HepG2 (cell line): ENCODE data around the gene ANO9. TPM values are rescaled to one million over a fixed set of nuclear protein-coding genes. Genes with fewer than 3 reads are reported as not detected.
A peak's percentile ranks its signal among the peaks of the same experiment; 100 is the strongest.

Source experiments
- ADNP ChIP-seq: sonication (generic); formaldehyde crosslinking; IDR thresholded peaks from 2 replicates; pipeline ENCODE4 v1.4.0; 2020; ENCODE audit warnings: missing genetic modification reagents
- AGO2 ChIP-seq: fragments of 200-400 bp; formaldehyde crosslinking; optimal IDR thresholded peaks from 2 replicates; pipeline ENCODE3; 2017; ENCODE audit warnings: mild to moderate bottlenecking, low read depth, low read length, moderate library complexity
- EZH2 ChIP-seq: conservative IDR thresholded peaks from 2 replicates; pipeline ENCODE4 v1.6.1; 2012; ENCODE audit warnings: mild to moderate bottlenecking, low read depth, low read length, moderate library complexity
- HDAC2 ChIP-seq: sonication (generic); formaldehyde crosslinking; IDR thresholded peaks from 2 replicates; pipeline ENCODE4 v1.4.0; 2020; ENCODE audit warnings: missing genetic modification reagents
- HDAC6 ChIP-seq: fragments of 200-600 bp; sonication (generic); IDR thresholded peaks from 2 replicates; pipeline ENCODE4 v1.7.0; 2017; ENCODE audit warnings: mild to moderate bottlenecking, antibody characterized with exemption, low read length, low read depth
- KDM5B ChIP-seq: sonication (generic); formaldehyde crosslinking; IDR thresholded peaks from 2 replicates; pipeline ENCODE4 v1.4.0; 2020; ENCODE audit warnings: missing genetic modification reagents, mild to moderate bottlenecking, borderline replicate concordance
- NONO ChIP-seq, 2 experiments: fragments of 450-650 bp in 1 of 2; sonication (generic) in 1 of 2; formaldehyde crosslinking in 1 of 2; IDR thresholded peaks in 1 of 2; conservative IDR thresholded peaks in 1 of 2; 2 replicates each; pipeline versions ENCODE4 v1.6.1 to v1.8.0; 2017 to 2022; ENCODE audit warnings: mild to moderate bottlenecking in 1 of 2, missing genetic modification reagents in 1 of 2, moderate library complexity in 1 of 2
- ONECUT2 ChIP-seq: sonication (generic); formaldehyde crosslinking; IDR thresholded peaks from 2 replicates; pipeline ENCODE4 v1.4.0; 2020; ENCODE audit warnings: missing genetic modification reagents
- PHB2 ChIP-seq: fragments of 450-650 bp; IDR thresholded peaks from 2 replicates; pipeline ENCODE4 v1.6.1; 2018; ENCODE audit not compliant: partially characterized antibody
- POLR2A ChIP-seq, 2 experiments: IDR thresholded peaks; 2 replicates each; pipeline ENCODE4 v1.6.1; 2011; ENCODE audit warnings: low read depth in 2 of 2, low read length in 2 of 2, mild to moderate bottlenecking in 1 of 2, moderate library complexity in 1 of 2; ENCODE audit not compliant: insufficient read depth in 1 of 2
- POLR2G ChIP-seq: fragments of 200-400 bp; formaldehyde crosslinking; IDR thresholded peaks from 2 replicates; pipeline ENCODE4 v1.6.1; 2018; ENCODE audit warnings: mild to moderate bottlenecking, low read depth, low read length, moderate library complexity
- SCMH1 ChIP-seq: sonication (generic); formaldehyde crosslinking; IDR thresholded peaks from 2 replicates; pipeline ENCODE4 v1.9.0; 2021; ENCODE audit warnings: missing genetic modification reagents, mild to moderate bottlenecking, borderline replicate concordance
- ZBTB3 ChIP-seq: sonication (generic); formaldehyde crosslinking; IDR thresholded peaks from 2 replicates; pipeline ENCODE4 v1.4.0; 2020; ENCODE audit warnings: low read depth, mild to moderate bottlenecking, moderate library complexity, missing genetic modification reagents, borderline replicate concordance
- ZNF124 ChIP-seq: sonication (generic); formaldehyde crosslinking; IDR thresholded peaks from 2 replicates; pipeline ENCODE4 v1.4.0; 2020; ENCODE audit warnings: missing genetic modification reagents
- ZNF260 ChIP-seq: sonication (generic); formaldehyde crosslinking; IDR thresholded peaks from 2 replicates; pipeline ENCODE4 v1.4.0; 2020; ENCODE audit warnings: missing genetic modification reagents, low read depth, mild to moderate bottlenecking, borderline replicate concordance
- ZNF263 ChIP-seq: sonication (generic); formaldehyde crosslinking; IDR thresholded peaks from 2 replicates; pipeline ENCODE4 v1.4.0; 2020; ENCODE audit warnings: missing genetic modification reagents
- ZNF557 ChIP-seq: sonication (generic); formaldehyde crosslinking; IDR thresholded peaks from 2 replicates; pipeline ENCODE4 v1.4.0; 2020; ENCODE audit warnings: missing genetic modification reagents
- ZNF776 ChIP-seq: sonication (generic); formaldehyde crosslinking; IDR thresholded peaks from 2 replicates; pipeline ENCODE4 v1.4.0; 2020; ENCODE audit warnings: mild to moderate bottlenecking, missing genetic modification reagents
- ZNF879 ChIP-seq: sonication (generic); formaldehyde crosslinking; IDR thresholded peaks from 2 replicates; pipeline ENCODE4 v1.8.1; 2023; ENCODE audit warnings: missing genetic modification reagents
- polyA plus RNA-seq, 8 experiments: library from polyadenylated mRNA; depleted of rRNA in 3 of 8; stranded (reverse) in 7 of 8; unstranded in 1 of 8; fragments of >200 nt; fragmentation: Illumina TruSeq in 4 of 8; extraction: Trizol in 4 of 8; gene quantifications; 2 replicates each; pipeline versions ENCODE4 v1.2.1 to v1.2.3, GENCODE V29; 2011 to 2016; ENCODE audit warnings: low read depth in 4 of 8, missing spikeins in 1 of 8, mixed read lengths in 1 of 8; ENCODE audit not compliant: insufficient read depth in 1 of 8
- total RNA-seq, 5 experiments: library from RNA; depleted of rRNA; stranded (reverse); fragments of >200 nt; fragmentation: Illumina TruSeq; extraction: Trizol; gene quantifications; 2 replicates each; pipeline ENCODE4 v1.2.3, GENCODE V29; 2016; ENCODE audit warnings: low read depth in 1 of 5
- TF ChIP-seq, protein P1 (sequence below): sonication (generic); formaldehyde crosslinking; IDR thresholded peaks from 2 replicates; pipeline ENCODE4 v1.4.0; 2020; ENCODE audit warnings: missing genetic modification reagents
- TF ChIP-seq, protein P2 (sequence below): conservative IDR thresholded peaks from 2 replicates; pipeline ENCODE4 v1.6.1; 2018; ENCODE audit warnings: missing genetic modification reagents
- TF ChIP-seq, protein P3 (sequence below): sonication (generic); formaldehyde crosslinking; conservative IDR thresholded peaks from 2 replicates; pipeline ENCODE4 v1.5.0; 2020; ENCODE audit warnings: missing genetic modification reagents
- TF ChIP-seq, protein P4 (sequence below): sonication (generic); formaldehyde crosslinking; IDR thresholded peaks from 2 replicates; pipeline ENCODE4 v1.8.1; 2023; ENCODE audit warnings: mild to moderate bottlenecking, missing genetic modification reagents

ANO9 gene
- total and polyA plus RNA-seq, 2 of the 13 experiments (the other 11 are each of a cell fraction or from before 2014, with no cell fraction given) = 8.9 to 14.3 TPM

DNA sequence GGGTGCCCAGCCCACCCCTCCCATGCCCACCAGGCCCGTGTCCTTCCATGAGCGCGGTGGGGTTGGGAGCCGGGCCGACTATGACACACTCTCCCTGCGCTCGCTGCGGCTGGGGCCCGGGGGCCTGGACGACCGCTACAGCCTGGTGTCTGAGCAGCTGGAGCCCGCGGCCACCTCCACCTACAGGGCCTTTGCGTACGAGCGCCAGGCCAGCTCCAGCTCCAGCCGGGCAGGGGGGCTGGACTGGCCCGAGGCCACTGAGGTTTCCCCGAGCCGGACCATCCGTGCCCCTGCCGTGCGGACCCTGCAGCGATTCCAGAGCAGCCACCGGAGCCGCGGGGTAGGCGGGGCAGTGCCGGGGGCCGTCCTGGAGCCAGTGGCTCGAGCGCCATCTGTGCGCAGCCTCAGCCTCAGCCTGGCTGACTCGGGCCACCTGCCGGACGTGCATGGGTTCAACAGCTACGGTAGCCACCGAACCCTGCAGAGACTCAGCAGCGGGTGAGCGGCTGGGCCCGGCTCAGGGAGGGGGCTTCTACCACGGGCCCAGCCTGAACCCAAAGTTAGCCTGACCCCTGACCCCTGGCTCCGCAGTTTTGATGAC lies 44.8 kb downstream of the ANO9 start (continued):
- TF ChIP-seq NONO (IDR thresholded peaks at IDR 0.05) (no peak), NONO (CRISPR knock-in tag; conservative IDR thresholded peaks at IDR 0.05) (peak; percentile 74; the same call in 1 of the 2 replicates), ZBTB3 (CRISPR knock-in tag) (no peak), SCMH1 (no peak), HDAC6 (no peak), AGO2 (no peak), ZNF263 (CRISPR knock-in tag) (0 out of 2 replicates have a peak, but pooled peaks have one; percentile 14), ZNF557 (no peak; the same call in 1 of the 2 replicates), ADNP (CRISPR knock-in tag) (no peak), EZH2 (no peak), POLR2A (IDR thresholded peaks at IDR 0.05; ENCODE audit: insufficient read depth in 1 of 2, low read depth in 2 of 2, low read length in 2 of 2) (no peak), ONECUT2 (CRISPR knock-in tag) (no peak), POLR2G (no peak), ZNF879 (CRISPR knock-in tag) (no peak), KDM5B (peak; percentile 40; the same call in 1 of the 2 replicates), HDAC2 (CRISPR knock-in tag) (no peak; the same call in 1 of the 2 replicates), ZNF776 (no peak), ZNF124 (peak; percentile 67; the same call in 1 of the 2 replicates), ZNF260 (CRISPR knock-in tag) (no peak), PHB2 (no peak)
- TF ChIP-seq, protein P1, sequence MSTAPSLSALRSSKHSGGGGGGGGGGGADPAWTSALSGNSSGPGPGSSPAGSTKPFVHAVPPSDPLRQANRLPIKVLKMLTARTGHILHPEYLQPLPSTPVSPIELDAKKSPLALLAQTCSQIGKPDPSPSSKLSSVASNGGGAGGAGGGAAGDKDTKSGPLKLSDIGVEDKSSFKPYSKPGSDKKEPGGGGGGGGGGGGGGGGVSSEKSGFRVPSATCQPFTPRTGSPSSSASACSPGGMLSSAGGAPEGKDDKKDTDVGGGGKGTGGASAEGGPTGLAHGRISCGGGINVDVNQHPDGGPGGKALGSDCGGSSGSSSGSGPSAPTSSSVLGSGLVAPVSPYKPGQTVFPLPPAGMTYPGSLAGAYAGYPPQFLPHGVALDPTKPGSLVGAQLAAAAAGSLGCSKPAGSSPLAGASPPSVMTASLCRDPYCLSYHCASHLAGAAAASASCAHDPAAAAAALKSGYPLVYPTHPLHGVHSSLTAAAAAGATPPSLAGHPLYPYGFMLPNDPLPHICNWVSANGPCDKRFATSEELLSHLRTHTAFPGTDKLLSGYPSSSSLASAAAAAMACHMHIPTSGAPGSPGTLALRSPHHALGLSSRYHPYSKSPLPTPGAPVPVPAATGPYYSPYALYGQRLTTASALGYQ = 0 out of 2 replicates have a peak, but pooled peaks have one; percentile 19
- TF ChIP-seq, protein P2, sequence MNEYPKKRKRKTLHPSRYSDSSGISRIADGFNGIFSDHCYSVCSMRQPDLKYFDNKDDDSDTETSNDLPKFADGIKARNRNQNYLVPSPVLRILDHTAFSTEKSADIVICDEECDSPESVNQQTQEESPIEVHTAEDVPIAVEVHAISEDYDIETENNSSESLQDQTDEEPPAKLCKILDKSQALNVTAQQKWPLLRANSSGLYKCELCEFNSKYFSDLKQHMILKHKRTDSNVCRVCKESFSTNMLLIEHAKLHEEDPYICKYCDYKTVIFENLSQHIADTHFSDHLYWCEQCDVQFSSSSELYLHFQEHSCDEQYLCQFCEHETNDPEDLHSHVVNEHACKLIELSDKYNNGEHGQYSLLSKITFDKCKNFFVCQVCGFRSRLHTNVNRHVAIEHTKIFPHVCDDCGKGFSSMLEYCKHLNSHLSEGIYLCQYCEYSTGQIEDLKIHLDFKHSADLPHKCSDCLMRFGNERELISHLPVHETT (CRISPR knock-in tag) = 0 out of 2 replicates have a peak, but pooled peaks have one; percentile 54
- TF ChIP-seq, protein P3, sequence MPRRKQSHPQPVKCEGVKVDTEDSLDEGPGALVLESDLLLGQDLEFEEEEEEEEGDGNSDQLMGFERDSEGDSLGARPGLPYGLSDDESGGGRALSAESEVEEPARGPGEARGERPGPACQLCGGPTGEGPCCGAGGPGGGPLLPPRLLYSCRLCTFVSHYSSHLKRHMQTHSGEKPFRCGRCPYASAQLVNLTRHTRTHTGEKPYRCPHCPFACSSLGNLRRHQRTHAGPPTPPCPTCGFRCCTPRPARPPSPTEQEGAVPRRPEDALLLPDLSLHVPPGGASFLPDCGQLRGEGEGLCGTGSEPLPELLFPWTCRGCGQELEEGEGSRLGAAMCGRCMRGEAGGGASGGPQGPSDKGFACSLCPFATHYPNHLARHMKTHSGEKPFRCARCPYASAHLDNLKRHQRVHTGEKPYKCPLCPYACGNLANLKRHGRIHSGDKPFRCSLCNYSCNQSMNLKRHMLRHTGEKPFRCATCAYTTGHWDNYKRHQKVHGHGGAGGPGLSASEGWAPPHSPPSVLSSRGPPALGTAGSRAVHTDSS (CRISPR knock-in tag) = no peak
- TF ChIP-seq, protein P4, sequence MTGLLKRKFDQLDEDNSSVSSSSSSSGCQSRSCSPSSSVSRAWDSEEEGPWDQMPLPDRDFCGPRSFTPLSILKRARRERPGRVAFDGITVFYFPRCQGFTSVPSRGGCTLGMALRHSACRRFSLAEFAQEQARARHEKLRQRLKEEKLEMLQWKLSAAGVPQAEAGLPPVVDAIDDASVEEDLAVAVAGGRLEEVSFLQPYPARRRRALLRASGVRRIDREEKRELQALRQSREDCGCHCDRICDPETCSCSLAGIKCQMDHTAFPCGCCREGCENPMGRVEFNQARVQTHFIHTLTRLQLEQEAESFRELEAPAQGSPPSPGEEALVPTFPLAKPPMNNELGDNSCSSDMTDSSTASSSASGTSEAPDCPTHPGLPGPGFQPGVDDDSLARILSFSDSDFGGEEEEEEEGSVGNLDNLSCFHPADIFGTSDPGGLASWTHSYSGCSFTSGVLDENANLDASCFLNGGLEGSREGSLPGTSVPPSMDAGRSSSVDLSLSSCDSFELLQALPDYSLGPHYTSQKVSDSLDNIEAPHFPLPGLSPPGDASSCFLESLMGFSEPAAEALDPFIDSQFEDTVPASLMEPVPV (CRISPR knock-in tag) = peak; percentile 59; the same call in 1 of the 2 replicates
